GM18511 (cell line): ENCODE results near the gene NRXN2.
A peak's percentile ranks its signal among the peaks of the same experiment; 100 is the strongest.
"Not testable (repeated sequence)": the region's sequence is repeated elsewhere in the genome, so short reads cannot be mapped to it uniquely, and the experiment has no call there.

ENCODE experiments used
- ATAC-seq: cut with Tn5 transposase; IDR thresholded peaks from one replicate; pipeline ENCODE4 v1.9.1; 2021; ENCODE audit warnings: mild to moderate bottlenecking, moderate library complexity; ENCODE audit not compliant: unreplicated experiment

The NRXN2 gene

GRCh38 chr11:64705501-64705900, 17.5 kb downstream of the NRXN2 start:
- no peak for ATAC-seq

- ATAC-seq: no peak
Observed at GRCh38 chr11:64703048-64703447, 19.9 kb downstream of the NRXN2 start.

GRCh38 chr11:64701956-64702355, 21.0 kb downstream of the NRXN2 start:
- ATAC-seq: not testable (repeated sequence)

GRCh38 chr11:64698427-64698826, 24.6 kb downstream of the NRXN2 start:
- no peak for ATAC-seq

GRCh38 chr11:64697663-64698375, 25.2 kb downstream of the NRXN2 start:
- ATAC-seq: no peak

GRCh38 chr11:64696045-64696444, 27.0 kb downstream of the NRXN2 start:
- no peak for ATAC-seq

DNA sequence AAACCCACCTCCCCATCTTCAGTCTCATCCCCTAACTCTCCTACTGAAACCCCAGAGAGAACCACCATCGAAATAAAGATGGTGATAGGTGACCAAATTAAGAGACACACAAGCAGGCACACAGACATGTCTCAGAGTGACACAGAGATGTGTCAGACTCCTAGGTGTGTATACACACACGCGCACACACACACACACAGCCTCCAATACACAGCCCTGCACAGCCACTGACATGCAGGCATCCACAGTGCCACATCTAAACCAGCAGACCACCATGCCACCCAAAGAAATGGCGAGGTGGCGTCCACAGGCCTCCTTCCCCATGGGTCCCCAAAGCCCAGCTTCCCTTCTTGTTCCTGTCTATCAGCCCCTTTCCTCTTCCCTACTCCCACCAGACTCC, 27.4 kb downstream of the NRXN2 start:
- ATAC-seq: no peak

DNA sequence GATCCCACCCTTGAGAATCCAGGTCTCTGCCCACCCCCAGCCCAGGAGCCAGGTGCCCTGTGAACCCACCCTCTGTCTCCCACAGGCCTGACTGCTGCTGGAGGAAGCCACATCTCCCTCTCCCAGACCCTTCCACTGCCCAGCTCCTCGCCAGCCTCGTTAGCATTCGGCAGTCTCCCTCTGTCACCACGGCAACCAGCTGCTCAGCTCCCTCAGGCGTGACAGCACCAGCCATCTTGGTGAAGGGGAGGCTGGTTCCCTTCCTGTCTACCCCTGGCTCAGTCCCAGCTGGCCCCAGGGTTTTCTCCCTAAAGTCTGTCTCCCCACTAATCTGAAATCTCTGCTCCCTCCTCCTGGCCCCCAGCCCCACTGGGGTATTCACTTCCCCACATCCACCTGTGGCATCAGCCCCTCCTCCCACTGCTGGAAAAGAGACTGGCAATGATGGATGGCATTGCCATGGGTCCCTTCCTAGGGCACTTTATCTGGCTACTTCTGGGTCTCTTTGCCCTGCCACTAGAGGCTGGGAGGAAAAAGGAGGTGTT, 28.1 kb downstream of the NRXN2 start:
- peak; percentile 62 for ATAC-seq

GRCh38 chr11:64694026-64694755, 28.8 kb downstream of the NRXN2 start:
- ATAC-seq: no peak

GRCh38 chr11:64692764-64693331, 30.1 kb downstream of the NRXN2 start:
- ATAC-seq: no peak

DNA sequence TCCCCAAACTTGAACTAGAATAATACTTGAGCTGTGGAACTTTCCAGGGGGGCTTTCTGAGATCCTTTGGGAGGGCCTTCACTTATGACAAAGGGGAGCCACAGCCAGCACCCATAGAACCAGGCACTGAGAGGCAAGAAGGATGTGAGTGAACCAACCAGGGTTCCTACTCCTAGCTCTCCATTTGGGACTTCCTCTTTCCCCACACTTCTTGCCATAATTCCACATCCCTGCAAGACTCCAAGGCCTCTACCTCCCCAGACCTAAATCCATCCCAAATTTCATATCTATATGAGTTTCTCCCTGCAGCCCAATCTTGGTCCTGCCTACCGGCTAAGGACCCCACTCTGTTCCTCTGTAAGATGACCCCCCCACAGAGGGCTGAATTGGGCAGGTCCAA, 31.5 kb downstream of the NRXN2 start:
- no peak for ATAC-seq

- no peak for ATAC-seq
Observed at GRCh38 chr11:64690235-64690634, 32.8 kb downstream of the NRXN2 start.

- ATAC-seq: peak; percentile 75
Observed at GRCh38 chr11:64688534-64688982, 34.4 kb downstream of the NRXN2 start.

DNA sequence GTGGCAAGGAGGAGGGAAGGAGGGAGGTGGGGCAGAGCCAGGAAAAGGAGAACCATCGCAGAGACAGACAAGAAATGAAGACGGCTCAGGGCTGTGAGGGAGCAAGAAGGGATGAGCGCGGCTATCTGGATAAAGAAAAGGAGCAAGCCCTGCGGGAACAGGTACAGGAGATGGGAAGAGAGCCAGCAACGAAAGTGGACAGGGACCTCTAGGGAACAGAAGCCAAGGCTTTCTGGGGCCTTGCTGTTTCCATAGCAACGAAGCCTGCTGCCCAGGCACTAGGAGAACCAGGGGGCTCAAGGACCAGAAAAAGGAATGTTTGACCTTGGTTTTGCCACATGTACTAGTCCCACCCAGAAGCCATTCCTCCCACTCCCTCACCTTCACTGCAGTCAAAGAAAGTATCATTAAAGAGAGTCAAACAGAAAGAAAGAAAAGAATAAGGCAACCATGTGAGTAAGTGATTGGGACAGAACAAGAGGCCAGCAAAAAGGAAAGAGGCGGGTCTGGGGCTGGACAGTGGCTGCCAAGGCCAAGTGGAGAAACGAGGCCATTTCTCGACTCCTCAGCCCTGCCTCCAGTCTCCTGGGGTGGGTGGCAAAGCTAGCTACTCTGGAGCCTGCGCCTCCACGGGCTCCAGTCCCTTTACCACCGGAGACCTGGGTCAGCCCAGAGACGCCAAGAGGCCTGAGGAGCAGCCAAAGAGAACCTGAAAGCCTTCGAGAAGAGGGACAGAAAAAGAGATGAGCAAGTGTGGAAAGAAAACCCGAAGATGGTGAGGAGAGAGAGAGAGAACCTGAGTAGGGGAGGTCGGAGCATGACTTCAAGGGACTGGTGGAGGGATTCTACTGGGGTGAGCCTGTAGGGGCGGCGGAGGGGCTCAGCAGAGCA, 35.1 kb downstream of the NRXN2 start:
- no peak for ATAC-seq

GRCh38 chr11:64687204-64687603, 35.8 kb downstream of the NRXN2 start:
- no peak for ATAC-seq

DNA sequence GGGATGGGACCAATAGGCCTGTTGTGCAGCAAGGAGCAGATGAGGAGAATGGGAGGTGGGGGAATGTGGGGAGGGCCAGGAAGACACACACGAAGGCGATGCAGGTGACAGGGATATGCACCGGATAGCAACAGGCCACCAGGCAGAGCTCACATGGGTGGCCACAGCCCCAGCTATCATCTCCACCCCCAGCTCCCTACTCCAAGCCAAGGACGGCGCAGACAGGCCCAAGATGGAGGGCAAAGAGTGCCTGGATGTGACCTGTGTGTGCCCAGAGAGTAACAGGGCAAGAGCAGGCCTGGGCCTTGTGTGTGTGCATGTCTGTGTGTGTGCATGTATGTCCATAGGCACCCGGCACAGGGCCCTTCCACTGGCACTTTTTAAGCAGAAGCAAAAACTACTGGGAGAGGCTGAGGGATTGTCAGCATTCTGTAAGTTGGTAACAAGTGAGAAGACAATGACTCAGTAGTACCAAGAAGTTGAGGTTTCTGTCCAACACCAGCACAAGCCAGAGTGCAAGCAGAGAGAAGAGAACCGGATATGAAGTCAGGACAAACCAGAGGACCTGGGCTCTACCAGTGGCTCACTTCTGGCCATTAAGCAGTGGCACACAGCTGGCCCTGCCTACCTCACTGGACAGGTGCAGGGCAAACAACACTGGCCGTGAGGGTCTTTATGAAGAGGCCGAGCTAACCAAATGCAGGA, 36.4 kb downstream of the NRXN2 start:
- no peak for ATAC-seq

DNA sequence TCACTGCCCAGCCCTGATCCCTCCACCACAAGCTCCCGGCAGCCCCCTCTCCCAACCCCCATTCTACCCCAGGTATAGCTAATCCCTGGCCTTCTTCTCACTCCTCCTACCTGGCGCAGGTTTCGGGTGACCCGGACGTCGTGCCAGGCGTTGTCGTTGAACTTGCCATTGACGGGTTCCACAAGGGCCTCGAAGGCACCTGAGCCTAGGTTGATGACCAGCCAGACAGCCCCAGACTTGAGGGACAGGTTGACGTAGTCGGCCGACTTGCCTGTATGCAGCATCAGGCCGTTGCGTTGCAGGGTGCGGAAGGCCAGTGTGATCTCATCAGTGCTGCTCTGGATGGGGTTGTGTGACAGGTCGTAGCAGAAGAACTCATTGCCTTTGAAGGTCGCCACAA, 37.5 kb downstream of the NRXN2 start:
- no peak for ATAC-seq

DNA sequence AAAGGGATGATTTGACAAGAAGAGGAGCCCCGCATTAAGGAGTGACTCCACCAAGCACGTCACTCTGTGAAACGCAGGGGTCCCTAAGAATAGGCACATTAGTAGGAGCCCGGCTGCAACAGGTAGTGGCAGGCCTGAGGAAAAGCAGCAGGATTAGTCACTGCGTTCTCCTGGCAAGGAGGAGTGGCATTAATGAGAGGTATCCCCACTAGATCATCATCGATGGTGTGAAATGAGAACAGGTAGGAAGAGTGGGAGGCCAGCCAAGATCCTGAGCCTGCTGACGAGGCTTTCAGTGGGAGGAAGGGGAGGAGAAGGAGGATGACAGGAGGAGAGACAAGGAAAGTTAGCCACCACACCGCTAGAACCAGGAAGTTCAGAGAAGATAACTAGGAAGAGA, 38.6 kb downstream of the NRXN2 start:
- ATAC-seq: no peak

DNA sequence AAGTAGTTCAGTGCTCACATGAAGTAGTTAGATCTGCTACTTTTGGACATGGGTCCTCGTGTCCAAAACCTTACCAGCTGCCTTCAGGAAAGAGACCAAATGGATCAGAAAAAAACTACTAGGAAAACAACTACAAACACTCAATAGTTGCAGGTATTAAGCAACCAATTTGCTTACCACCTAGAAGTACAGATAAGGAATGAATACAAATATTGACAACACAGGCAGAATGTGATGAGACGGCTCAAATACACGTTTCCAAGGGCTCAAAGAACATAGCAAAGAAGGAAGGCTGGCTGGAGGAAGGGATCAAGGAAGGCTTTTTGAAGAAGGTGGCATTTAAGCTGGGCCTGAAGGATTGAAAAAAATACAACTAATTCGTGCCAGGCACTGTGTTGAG, 41.8 kb downstream of the NRXN2 start:
- no peak for ATAC-seq

- no peak for ATAC-seq
Observed at GRCh38 chr11:64679846-64680245, 43.2 kb downstream of the NRXN2 start.
